ENCODE results near the gene SLC25A44. TPM values are rescaled to one million over a fixed set of nuclear protein-coding genes. Genes with fewer than 3 reads are reported as not detected.

Gene SLC25A44
- total RNA-seq, 1 experiment from 2014 or later: 33.0 TPM

- ChIA-PET CTCF (no interaction called here), POLR2A (no interaction called here)
- DNase-seq (ENCODE audit: low read depth, low spot score) (no peak), ATAC-seq (no peak)
- intact Hi-C loops (cut with micrococcal nuclease; ENCODE audit: unreplicated experiment) (no loop called here), in situ Hi-C loops (cut with HindIII; ENCODE audit: low pct_unique_long_range_greater_than_20kb, low sequenced_read_pairs) (no loop called here)
- Histone ChIP-seq H3K27me3 (ENCODE audit: control insufficient read depth, insufficient read depth, low read length) (no peaks in the 10 kb centered on the region), H3K4me1 (ENCODE audit: control insufficient read depth, insufficient read depth, low read length) (peaks cover 6% of the 10 kb centered on the region; the same call in 1 of the 2 replicates), H3K4me3 (ENCODE audit: low read depth in 2 of 2, low read length in 2 of 2) (no peak overlapping the region), H3K36me3 (ENCODE audit: control insufficient read depth, insufficient read depth, low read length) (peaks cover 2% of the 10 kb centered on the region; the same call in 1 of the 2 replicates), H3K9me3 (ENCODE audit: control insufficient read depth, insufficient read depth, low read depth, low read length) (no peaks in the 10 kb centered on the region), H3K27ac (ENCODE audit: low read length) (no peak overlapping the region)
- BruUV-seq (replicated peaks): no TSS peak
- TF ChIP-seq TCF7L2 (IDR thresholded peaks at IDR 0.05; ENCODE audit: low read depth, low read length): no peak
- TF ChIP-seq REST (IDR thresholded peaks at IDR 0.05; ENCODE audit: insufficient read depth in 1 of 2, low read depth in 2 of 2, low read length in 1 of 2): no peak
- TF ChIP-seq SIN3A (IDR thresholded peaks at IDR 0.05; ENCODE audit: borderline replicate concordance, insufficient read depth, low read depth, low read length): no peak
- no peak for TF ChIP-seq CTCF (IDR thresholded peaks at IDR 0.05)
Measured at GRCh38 chr1:156221986-156222692, 28.2 kb downstream of the SLC25A44 start.

GRCh38 chr1:156225677-156226014 lies 31.7 kb downstream of the SLC25A44 start:
- no peak overlapping the region for H3K27ac ChIP-seq (ENCODE audit: low read length)

More at GRCh38 chr1:156225677-156226014, 31.7 kb downstream of the SLC25A44 start:
- in situ Hi-C loops (cut with HindIII; ENCODE audit: low pct_unique_long_range_greater_than_20kb, low sequenced_read_pairs) (no loop called here), intact Hi-C loops (cut with micrococcal nuclease; ENCODE audit: unreplicated experiment) (loop anchor here (1.0 to 5.0 kb wide), 3 partner anchors 79 to 232 kb away; no protein-coding TSS in a partner anchor)
- Histone ChIP-seq H3K27me3 (ENCODE audit: control insufficient read depth, insufficient read depth, low read length) (no peaks in the 10 kb centered on the region), H3K36me3 (ENCODE audit: control insufficient read depth, insufficient read depth, low read length) (peaks cover 2% of the 10 kb centered on the region; the same call in 1 of the 2 replicates), H3K4me3 (ENCODE audit: low read depth in 2 of 2, low read length in 2 of 2) (no peak overlapping the region), H3K4me1 (ENCODE audit: control insufficient read depth, insufficient read depth, low read length) (peaks cover 6% of the 10 kb centered on the region; the same call in 1 of the 2 replicates), H3K9me3 (ENCODE audit: control insufficient read depth, insufficient read depth, low read depth, low read length) (no peaks in the 10 kb centered on the region)
- BruUV-seq (replicated peaks): TSS peak; percentile 38
- TF ChIP-seq REST (IDR thresholded peaks at IDR 0.05; ENCODE audit: insufficient read depth in 1 of 2, low read depth in 2 of 2, low read length in 1 of 2) (no peak), SIN3A (IDR thresholded peaks at IDR 0.05; ENCODE audit: borderline replicate concordance, insufficient read depth, low read depth, low read length) (no peak), TCF7L2 (IDR thresholded peaks at IDR 0.05; ENCODE audit: low read depth, low read length) (no peak), POLR2AphosphoS5 (IDR thresholded peaks at IDR 0.05; ENCODE audit: low read depth, low read length) (no peak)
- ATAC-seq (no peak), DNase-seq (ENCODE audit: low read depth, low spot score) (no peak)
- ChIA-PET CTCF (interaction anchor here (0.7 to 2.3 kb wide), 13 partner anchors 8 to 200 kb away, joined by 3 to 21 read pairs (median 5); partner anchors contain the start of gene PMF1), POLR2A (interaction anchor here (0.6 kb wide), 1 partner anchor 124 kb away, joined by 3 read pairs; no protein-coding TSS in a partner anchor)
